Gastroesophageal sphincter (tissue), 4 donors: ENCODE measurements around the gene NFKBIA. TPM values are rescaled to one million over a fixed set of nuclear protein-coding genes. Genes with fewer than 3 reads are reported as not detected.

Source experiments
- ATAC-seq: fragments of 150-250 bp; one replicate; pipeline ENCODE4 v1.9.1; 2016; ENCODE audit warnings: mild to moderate bottlenecking, moderate library complexity
- H3K27ac ChIP-seq, 4 donors: fragments of 200-600 bp; sonication (generic) in 3 of 4; 1 replicate in 3 of 4; 2 replicates in 1 of 4; pipeline ENCODE4 v1.5.1; 2016 to 2019
- H3K27me3 ChIP-seq: fragments of 200-600 bp; sonication (generic); one replicate; pipeline ENCODE4 v1.5.1; 2019
- H3K36me3 ChIP-seq, 2 donors: fragments of 200-600 bp; sonication (generic); one replicate each; pipeline ENCODE4 v1.5.1; 2019; ENCODE audit warnings: control low read depth in 1 of 2
- H3K4me1 ChIP-seq, 3 donors: fragments of 200-600 bp; sonication (generic); 1 replicate in 2 of 3; 2 replicates in 1 of 3; pipeline ENCODE4 v1.5.1; 2016 to 2019; ENCODE audit warnings: control low read depth in 2 of 3
- H3K4me3 ChIP-seq, 2 donors: fragments of 200-600 bp; sonication (generic); one replicate each; pipeline ENCODE4 v1.5.1; 2019; ENCODE audit warnings: mild to moderate bottlenecking in 1 of 2, moderate library complexity in 1 of 2
- H3K9me3 ChIP-seq, 3 donors: fragments of 200-600 bp; sonication (generic); one replicate each; pipeline ENCODE4 v1.5.1; 2017 to 2019; ENCODE audit warnings: control low read depth in 2 of 3
- EP300 ChIP-seq: sonication (generic); formaldehyde crosslinking; IDR thresholded peaks from one replicate; pipeline ENCODE4 v1.6.1; 2017; ENCODE audit warnings: antibody characterized with exemption, mild to moderate bottlenecking
- POLR2A ChIP-seq, 2 donors: fragments of 450-650 bp; IDR thresholded peaks; one replicate each; pipeline ENCODE4 v1.6.1; 2017; ENCODE audit warnings: antibody characterized with exemption in 2 of 2, mild to moderate bottlenecking in 2 of 2, moderate library complexity in 1 of 2
- POLR2AphosphoS5 ChIP-seq: sonication (generic); formaldehyde crosslinking; IDR thresholded peaks from one replicate; pipeline ENCODE4 v1.6.1; 2017; ENCODE audit warnings: antibody characterized with exemption
- WGBS, 2 donors: methylation state at CpG; one replicate each; pipeline ENCODE4 v1.1.5; 2018; ENCODE audit warnings: low coverage in 1 of 2; 5-methylcytosine and 5-hydroxymethylcytosine counted together
- total RNA-seq, 4 donors: library from RNA; depleted of rRNA; stranded (reverse); fragments of >200 nt; gene quantifications; one replicate each; pipeline ENCODE4 v1.1.0, GENCODE V29; 2016
- TF ChIP-seq, protein P1 (sequence below), 4 experiments: fragments of 200-600 bp in 2 of 4; fragments of 450-650 bp in 2 of 4; sonication (generic) in 1 of 4; IDR thresholded peaks; one replicate each; pipeline ENCODE4 v1.5.1; 2017 to 2019; ENCODE audit warnings: antibody characterized with exemption in 4 of 4, mild to moderate bottlenecking in 2 of 4, moderate library complexity in 2 of 4

The NFKBIA gene, protein sequence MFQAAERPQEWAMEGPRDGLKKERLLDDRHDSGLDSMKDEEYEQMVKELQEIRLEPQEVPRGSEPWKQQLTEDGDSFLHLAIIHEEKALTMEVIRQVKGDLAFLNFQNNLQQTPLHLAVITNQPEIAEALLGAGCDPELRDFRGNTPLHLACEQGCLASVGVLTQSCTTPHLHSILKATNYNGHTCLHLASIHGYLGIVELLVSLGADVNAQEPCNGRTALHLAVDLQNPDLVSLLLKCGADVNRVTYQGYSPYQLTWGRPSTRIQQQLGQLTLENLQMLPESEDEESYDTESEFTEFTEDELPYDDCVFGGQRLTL
- 100 to 1,000 TPM; 285 to 493 (median 341) TPM for total RNA-seq

DNA sequence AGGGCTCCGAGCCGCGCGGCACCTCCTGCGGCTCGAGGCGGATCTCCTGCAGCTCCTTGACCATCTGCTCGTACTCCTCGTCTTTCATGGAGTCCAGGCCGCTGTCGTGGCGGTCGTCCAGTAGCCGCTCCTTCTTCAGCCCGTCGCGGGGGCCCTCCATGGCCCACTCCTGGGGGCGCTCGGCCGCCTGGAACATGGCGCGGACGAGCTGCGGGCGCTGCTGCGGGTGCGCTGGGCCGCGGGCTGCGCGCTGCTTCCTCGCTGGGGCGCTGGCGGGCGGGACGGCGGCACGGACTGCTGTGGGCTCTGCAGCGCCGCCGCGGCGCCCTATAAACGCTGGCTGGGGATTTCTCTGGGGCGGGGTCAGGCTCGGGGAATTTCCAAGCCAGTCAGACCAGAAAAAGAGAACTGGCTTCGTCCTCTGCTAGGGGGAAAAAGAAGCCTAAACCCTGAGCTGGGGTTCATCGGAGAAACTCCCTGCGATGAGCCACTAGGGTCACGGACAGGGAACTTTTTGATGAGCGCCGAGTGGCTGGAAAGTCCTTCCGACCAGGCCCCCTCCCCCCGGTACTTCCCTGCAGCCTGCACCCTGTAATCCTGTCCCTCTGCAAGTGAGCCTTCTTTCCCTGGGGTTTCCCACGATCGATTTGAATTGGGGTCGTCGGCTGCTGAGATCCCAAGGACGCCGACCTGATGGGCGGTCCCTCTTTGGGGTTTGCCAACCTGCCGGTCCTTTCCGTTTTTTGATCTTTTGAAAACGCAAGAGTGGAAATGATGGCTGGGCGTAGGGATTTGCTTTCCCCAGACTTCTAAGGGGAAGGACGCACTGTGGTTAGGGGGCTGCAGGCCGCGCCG is at the start of gene NFKBIA:
TSS of gene NFKBIA (minus strand) at position 301 of the 855 bp plus-strand sequence. CDS start at position 196, 105 bp downstream.
- no peaks in the 10 kb centered on the region for H3K27me3 ChIP-seq
- 0 to 3% methylated on average over 5 to 6 of the region's 69 CpGs for WGBS, 2 donors
- peaks cover 8 to 40% of the 10 kb centered on the region in 2 donors for H3K36me3 ChIP-seq
- peaks cover 4 to 48% (median 24%) of the 10 kb centered on the region in 3 donors for H3K4me1 ChIP-seq
- H3K4me3 ChIP-seq, result peak within 1 kb of the TSS; percentile 97 to 98
- ATAC-seq, result peak; percentile 82
- peak within 1 kb of the TSS; percentile 99 to 100 (median 100) for H3K27ac ChIP-seq
- no peaks in the 10 kb centered on the region for H3K9me3 ChIP-seq
- no peak for TF ChIP-seq EP300
- peak; percentile 96 for TF ChIP-seq POLR2AphosphoS5
- TF ChIP-seq, protein P1, sequence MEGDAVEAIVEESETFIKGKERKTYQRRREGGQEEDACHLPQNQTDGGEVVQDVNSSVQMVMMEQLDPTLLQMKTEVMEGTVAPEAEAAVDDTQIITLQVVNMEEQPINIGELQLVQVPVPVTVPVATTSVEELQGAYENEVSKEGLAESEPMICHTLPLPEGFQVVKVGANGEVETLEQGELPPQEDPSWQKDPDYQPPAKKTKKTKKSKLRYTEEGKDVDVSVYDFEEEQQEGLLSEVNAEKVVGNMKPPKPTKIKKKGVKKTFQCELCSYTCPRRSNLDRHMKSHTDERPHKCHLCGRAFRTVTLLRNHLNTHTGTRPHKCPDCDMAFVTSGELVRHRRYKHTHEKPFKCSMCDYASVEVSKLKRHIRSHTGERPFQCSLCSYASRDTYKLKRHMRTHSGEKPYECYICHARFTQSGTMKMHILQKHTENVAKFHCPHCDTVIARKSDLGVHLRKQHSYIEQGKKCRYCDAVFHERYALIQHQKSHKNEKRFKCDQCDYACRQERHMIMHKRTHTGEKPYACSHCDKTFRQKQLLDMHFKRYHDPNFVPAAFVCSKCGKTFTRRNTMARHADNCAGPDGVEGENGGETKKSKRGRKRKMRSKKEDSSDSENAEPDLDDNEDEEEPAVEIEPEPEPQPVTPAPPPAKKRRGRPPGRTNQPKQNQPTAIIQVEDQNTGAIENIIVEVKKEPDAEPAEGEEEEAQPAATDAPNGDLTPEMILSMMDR (IDR thresholded peaks at IDR 0.05), result peak in 3 of 4 experiments; percentile 46 to 66 (median 51)
- peak; percentile 100 for TF ChIP-seq POLR2A (IDR thresholded peaks at IDR 0.05)

DNA sequence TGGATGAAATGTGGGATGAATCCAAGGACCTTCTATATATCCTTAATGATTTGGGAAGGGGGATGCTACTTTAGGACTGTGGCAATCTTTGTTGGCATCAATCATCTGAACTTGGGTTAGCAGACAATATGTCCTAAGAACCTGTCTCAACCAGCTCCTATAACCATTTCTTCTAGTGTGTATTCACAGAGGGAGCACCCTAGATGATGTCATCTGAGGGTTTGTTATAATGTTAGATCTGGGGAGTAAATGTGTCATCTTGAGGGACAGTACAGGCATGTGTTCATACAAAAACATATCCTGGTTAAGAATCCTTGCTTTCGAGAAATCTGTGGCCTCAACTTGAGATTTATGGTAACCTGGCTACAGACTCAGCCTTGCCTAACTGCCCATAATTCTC is 41.9 kb upstream of the NFKBIA start:
- no peak for ATAC-seq
- Histone ChIP-seq H3K4me3 (no peak overlapping the region), H3K4me1 (no peaks in the 10 kb centered on the region), H3K9me3 (no peaks in the 10 kb centered on the region), H3K27me3 (no peaks in the 10 kb centered on the region), H3K27ac (no peak overlapping the region), H3K36me3 (no peaks in the 10 kb centered on the region)
- 60 to 90% methylated on average over 1 of the region's 1 CpG for WGBS, 2 donors
- TF ChIP-seq POLR2AphosphoS5 (no peak), POLR2A (IDR thresholded peaks at IDR 0.05) (no peak), EP300 (no peak)
- TF ChIP-seq, protein P1 (IDR thresholded peaks at IDR 0.05), result no peak

DNA sequence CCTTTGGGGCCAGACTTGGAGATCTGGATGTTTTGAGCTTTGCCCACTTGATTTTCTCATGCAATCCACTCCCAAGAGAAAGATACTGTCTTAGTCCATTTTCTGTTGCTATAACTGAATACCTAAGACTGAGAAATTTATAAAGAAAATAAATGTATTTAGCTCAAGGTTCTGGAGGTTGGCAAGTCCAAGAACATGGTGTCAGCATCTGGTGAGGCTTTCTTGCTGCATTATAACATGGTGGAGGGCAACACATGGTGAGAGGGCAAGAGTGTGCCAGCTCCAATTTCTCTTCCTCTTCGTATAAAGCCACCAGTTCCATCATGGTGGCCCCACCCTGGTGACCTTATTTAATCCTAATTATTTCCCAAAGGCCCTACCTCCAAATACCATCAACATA is 39.6 kb upstream of the NFKBIA start:
- WGBS, 2 donors, result 62 to 86% methylated on average over 1 of the region's 1 CpG
- TF ChIP-seq, protein P1 (IDR thresholded peaks at IDR 0.05), result no peak
- no peak for TF ChIP-seq POLR2A (IDR thresholded peaks at IDR 0.05)
- no peak for TF ChIP-seq POLR2AphosphoS5
- TF ChIP-seq EP300, result no peak
- Histone ChIP-seq H3K4me1 (no peaks in the 10 kb centered on the region), H3K27ac (no peak overlapping the region), H3K27me3 (no peaks in the 10 kb centered on the region), H3K9me3 (no peaks in the 10 kb centered on the region), H3K4me3 (no peak overlapping the region), H3K36me3 (no peaks in the 10 kb centered on the region)
- no peak for ATAC-seq

DNA sequence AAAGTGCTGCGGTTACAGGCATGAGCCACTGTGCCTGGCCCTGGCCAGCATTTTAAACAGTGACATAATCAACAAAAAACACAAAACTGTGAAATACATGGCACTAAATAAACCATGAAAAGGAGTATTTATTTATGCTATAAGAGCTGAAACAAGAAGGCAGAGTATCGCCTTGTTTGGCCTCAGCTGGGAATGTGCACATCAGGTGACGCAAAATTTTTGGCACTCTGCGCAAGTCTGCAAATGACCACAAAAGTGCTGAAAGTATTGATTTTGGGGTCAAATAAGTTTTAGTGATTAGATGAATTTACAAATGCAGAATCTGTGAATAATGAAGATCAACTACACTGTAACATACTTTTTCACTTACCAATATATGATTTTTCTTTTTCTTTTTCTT is 36.6 kb upstream of the NFKBIA start:
- Histone ChIP-seq H3K36me3 (no peaks in the 10 kb centered on the region), H3K4me1 (no peaks in the 10 kb centered on the region), H3K27ac (no peak overlapping the region), H3K27me3 (no peaks in the 10 kb centered on the region), H3K4me3 (no peak overlapping the region), H3K9me3 (no peaks in the 10 kb centered on the region)
- TF ChIP-seq POLR2A (IDR thresholded peaks at IDR 0.05), result no peak
- no peak for TF ChIP-seq POLR2AphosphoS5
- TF ChIP-seq, protein P1 (IDR thresholded peaks at IDR 0.05), result no peak
- no peak for TF ChIP-seq EP300
- WGBS, 2 donors, result 76 to 100% methylated on average over 4 of the region's 4 CpGs
- ATAC-seq, result no peak
